Spleen (tissue), 7 donors: Measurements from ENCODE around the gene DNM1.

Source experiments
- POLR2A ChIP-seq, 3 donors: fragments of 450-650 bp; IDR thresholded peaks; one replicate each; pipeline ENCODE4 v1.5.1; 2017; ENCODE audit warnings: antibody characterized with exemption in 3 of 3, mild to moderate bottlenecking in 1 of 3
- POLR2AphosphoS5 ChIP-seq, 3 donors: sonication (generic); formaldehyde crosslinking; IDR thresholded peaks; one replicate each; pipeline ENCODE4 v1.5.1; 2017; ENCODE audit warnings: antibody characterized with exemption in 3 of 3
- TF ChIP-seq, protein P1 (sequence below), 11 experiments: fragments of 200-600 bp in 7 of 11; fragments of 450-650 bp in 4 of 11; sonication (generic) in 4 of 11; IDR thresholded peaks in 8 of 11; conservative IDR thresholded peaks in 3 of 11; 1 replicate in 7 of 11; 2 replicates in 4 of 11; pipeline versions ENCODE4 v1.4.0 to v1.8.0; 2016 to 2021; ENCODE audit warnings: antibody characterized with exemption in 11 of 11, inconsistent platforms in 4 of 11, mild to moderate bottlenecking in 1 of 11
- donor health status: DM: no; HTN: no; CAD: no; lungs with moderate emphysema.
- donor health status: DM: no; HTN: no; CAD: no.
- donor health status: DM: no; HTN: no; CAD: no.

- TF ChIP-seq POLR2A (IDR thresholded peaks at IDR 0.05) (no peak), POLR2AphosphoS5 (IDR thresholded peaks at IDR 0.05) (no peak)
- TF ChIP-seq, protein P1, sequence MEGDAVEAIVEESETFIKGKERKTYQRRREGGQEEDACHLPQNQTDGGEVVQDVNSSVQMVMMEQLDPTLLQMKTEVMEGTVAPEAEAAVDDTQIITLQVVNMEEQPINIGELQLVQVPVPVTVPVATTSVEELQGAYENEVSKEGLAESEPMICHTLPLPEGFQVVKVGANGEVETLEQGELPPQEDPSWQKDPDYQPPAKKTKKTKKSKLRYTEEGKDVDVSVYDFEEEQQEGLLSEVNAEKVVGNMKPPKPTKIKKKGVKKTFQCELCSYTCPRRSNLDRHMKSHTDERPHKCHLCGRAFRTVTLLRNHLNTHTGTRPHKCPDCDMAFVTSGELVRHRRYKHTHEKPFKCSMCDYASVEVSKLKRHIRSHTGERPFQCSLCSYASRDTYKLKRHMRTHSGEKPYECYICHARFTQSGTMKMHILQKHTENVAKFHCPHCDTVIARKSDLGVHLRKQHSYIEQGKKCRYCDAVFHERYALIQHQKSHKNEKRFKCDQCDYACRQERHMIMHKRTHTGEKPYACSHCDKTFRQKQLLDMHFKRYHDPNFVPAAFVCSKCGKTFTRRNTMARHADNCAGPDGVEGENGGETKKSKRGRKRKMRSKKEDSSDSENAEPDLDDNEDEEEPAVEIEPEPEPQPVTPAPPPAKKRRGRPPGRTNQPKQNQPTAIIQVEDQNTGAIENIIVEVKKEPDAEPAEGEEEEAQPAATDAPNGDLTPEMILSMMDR (IDR thresholded peaks at IDR 0.05 in 8 of 11, conservative IDR thresholded peaks at IDR 0.05 in 3 of 11) = no peak
Measured at GRCh38 chr9:128285033-128285784, 82.0 kb downstream of the DNM1 start.
